HEK293T (cell line): ENCODE measurements around the gene COL4A6.

Experiments
- CTCF ChIA-PET: fragments of 350-600 bp; formaldehyde crosslinking; extraction: SDS; loops from one replicate; lab custom pipeline; 2021; ENCODE audit warnings: antibody characterized with exemption, inconsistent platforms; lab: Yijun Ruan, JAX
- POLR2A ChIA-PET: fragments of 350-600 bp; formaldehyde crosslinking; extraction: SDS; loops from one replicate; lab custom pipeline; 2020; ENCODE audit warnings: antibody characterized with exemption, inconsistent platforms; lab: Yijun Ruan, JAX
- DNase-seq: peaks from one replicate; pipeline ENCODE4 v3.0.0; 2012; ENCODE audit warnings: mixed read lengths; ENCODE audit errors: extremely low spot score
- ARNT ChIP-seq: fragments of 450-650 bp; IDR thresholded peaks from 2 replicates; pipeline ENCODE4 v1.6.1; 2017; ENCODE audit warnings: mild to moderate bottlenecking
- BHLHE40 ChIP-seq: fragments of 450-650 bp; IDR thresholded peaks from 2 replicates; pipeline ENCODE4 v1.6.1; 2016; ENCODE audit warnings: mild to moderate bottlenecking, moderate library complexity, borderline replicate concordance
- CTBP1 ChIP-seq: fragments of 450-650 bp; IDR thresholded peaks from 2 replicates; pipeline ENCODE4 v1.6.1; 2016; ENCODE audit warnings: borderline replicate concordance
- ELF4 ChIP-seq: fragments of 450-650 bp; IDR thresholded peaks from 2 replicates; pipeline ENCODE4 v1.6.1; 2017; ENCODE audit warnings: antibody characterized with exemption
- FOXA1 ChIP-seq: fragments of 450-650 bp; IDR thresholded peaks from 2 replicates; pipeline ENCODE4 v1.6.1; 2016; ENCODE audit warnings: mild to moderate bottlenecking
- FOXK2 ChIP-seq: fragments of 450-650 bp; IDR thresholded peaks from 2 replicates; pipeline ENCODE4 v1.6.1; 2016; ENCODE audit warnings: mild to moderate bottlenecking
- FOXM1 ChIP-seq: fragments of 450-650 bp; IDR thresholded peaks from 2 replicates; pipeline ENCODE4 v1.6.1; 2017; ENCODE audit warnings: mild to moderate bottlenecking, borderline replicate concordance
- HDGF ChIP-seq: fragments of 450-650 bp; IDR thresholded peaks from 2 replicates; pipeline ENCODE4 v1.6.1; 2017; ENCODE audit warnings: antibody characterized with exemption, borderline replicate concordance
- L3MBTL2 ChIP-seq: fragments of 450-650 bp; conservative IDR thresholded peaks from 2 replicates; pipeline ENCODE4 v1.6.1; 2016; ENCODE audit warnings: mild to moderate bottlenecking
- LEF1 ChIP-seq: fragments of 450-650 bp; IDR thresholded peaks from 2 replicates; pipeline ENCODE4 v1.6.1; 2017; ENCODE audit warnings: mild to moderate bottlenecking, borderline replicate concordance
- NFRKB ChIP-seq: fragments of 450-650 bp; IDR thresholded peaks from 2 replicates; pipeline ENCODE4 v1.6.1; 2016; ENCODE audit warnings: mild to moderate bottlenecking, moderate library complexity
- SP1 ChIP-seq: fragments of 450-650 bp; IDR thresholded peaks from 2 replicates; pipeline ENCODE4 v1.6.1; 2017
- SUZ12 ChIP-seq: fragments of 450-650 bp; IDR thresholded peaks from 2 replicates; pipeline ENCODE4 v1.6.1; 2016; ENCODE audit warnings: mild to moderate bottlenecking
- TARDBP ChIP-seq: fragments of 450-650 bp; IDR thresholded peaks from 2 replicates; pipeline ENCODE4 v1.6.1; 2016
- ZNF384 ChIP-seq: fragments of 450-650 bp; IDR thresholded peaks from 2 replicates; pipeline ENCODE4 v1.6.1; 2016
- TF ChIP-seq, protein P1 (sequence below): fragments of 450-650 bp; IDR thresholded peaks from 2 replicates; pipeline ENCODE4 v1.6.1; 2016

The COL4A6 gene

DNA sequence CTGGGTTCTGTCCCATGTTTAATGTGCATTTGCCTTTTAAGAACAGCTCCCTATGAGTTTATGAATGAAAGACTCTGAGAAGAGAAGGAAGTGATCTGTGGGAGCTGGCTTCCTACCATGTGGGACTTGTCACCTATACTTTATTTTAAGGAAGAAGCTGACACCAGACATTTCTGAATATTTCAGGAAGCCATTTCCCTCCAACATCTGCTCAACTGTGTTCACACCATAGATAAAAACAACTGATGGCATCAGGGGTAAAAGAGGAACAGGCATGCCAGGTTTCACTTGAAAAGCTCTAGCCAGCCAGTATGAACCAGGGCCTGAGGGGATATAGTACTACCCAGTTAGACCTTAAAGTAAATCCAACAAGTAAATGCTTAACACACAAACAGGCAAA is 116.0 kb downstream of the COL4A6 start:
- TF ChIP-seq L3MBTL2 (no peak), ARNT (no peak), FOXA1 (no peak), ELF4 (no peak), SP1 (no peak), NFRKB (no peak), TARDBP (no peak), FOXM1 (no peak), BHLHE40 (no peak), SUZ12 (no peak), FOXK2 (no peak), ZNF384 (no peak), HDGF (no peak), LEF1 (no peak), CTBP1 (no peak)
- TF ChIP-seq, protein P1, sequence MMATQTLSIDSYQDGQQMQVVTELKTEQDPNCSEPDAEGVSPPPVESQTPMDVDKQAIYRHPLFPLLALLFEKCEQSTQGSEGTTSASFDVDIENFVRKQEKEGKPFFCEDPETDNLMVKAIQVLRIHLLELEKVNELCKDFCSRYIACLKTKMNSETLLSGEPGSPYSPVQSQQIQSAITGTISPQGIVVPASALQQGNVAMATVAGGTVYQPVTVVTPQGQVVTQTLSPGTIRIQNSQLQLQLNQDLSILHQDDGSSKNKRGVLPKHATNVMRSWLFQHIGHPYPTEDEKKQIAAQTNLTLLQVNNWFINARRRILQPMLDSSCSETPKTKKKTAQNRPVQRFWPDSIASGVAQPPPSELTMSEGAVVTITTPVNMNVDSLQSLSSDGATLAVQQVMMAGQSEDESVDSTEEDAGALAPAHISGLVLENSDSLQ = no peak
- no peak for DNase-seq
- ChIA-PET POLR2A (interaction anchor here (0.6 kb wide), 1 partner anchor 73 kb away, joined by 3 read pairs; no protein-coding TSS in a partner anchor), CTCF (interaction anchor here (0.8 kb wide), 1 partner anchor 157 kb away, joined by 3 read pairs; no protein-coding TSS in a partner anchor)

DNA sequence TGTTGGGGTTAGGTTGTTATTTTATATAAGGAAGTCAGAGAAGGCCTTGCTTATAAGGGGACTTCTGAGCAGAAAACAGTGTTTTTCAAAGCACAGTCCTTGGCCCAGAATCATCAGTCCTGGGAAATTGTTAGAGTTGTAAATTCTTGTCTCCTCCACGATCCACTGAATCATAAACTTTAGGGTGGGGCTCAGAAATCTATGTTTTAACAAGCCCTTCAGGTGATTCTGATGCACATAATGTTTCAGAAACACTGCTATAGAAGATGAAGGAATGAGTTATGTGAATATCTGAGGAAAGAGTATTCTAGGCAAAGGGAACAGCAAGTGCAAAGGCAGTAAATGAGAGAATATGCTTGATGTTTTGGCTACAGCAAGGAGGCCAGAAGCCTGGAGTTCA is 121.8 kb downstream of the COL4A6 start:
- CTCF ChIA-PET = interaction anchor here (0.6 kb wide), 1 partner anchor 1068 kb away, joined by 3 read pairs; no protein-coding TSS in a partner anchor
- no peak for DNase-seq
- TF ChIP-seq L3MBTL2 = no peak
- TF ChIP-seq TARDBP = no peak
- no peak for TF ChIP-seq CTBP1
- no peak for TF ChIP-seq ELF4
- no peak for TF ChIP-seq SUZ12
- TF ChIP-seq ARNT = no peak
- TF ChIP-seq ZNF384 = no peak
- TF ChIP-seq HDGF = no peak
- no peak for TF ChIP-seq FOXA1
- no peak for TF ChIP-seq FOXM1
- no peak for TF ChIP-seq SP1
- POLR2A ChIA-PET = no interaction called here

DNA sequence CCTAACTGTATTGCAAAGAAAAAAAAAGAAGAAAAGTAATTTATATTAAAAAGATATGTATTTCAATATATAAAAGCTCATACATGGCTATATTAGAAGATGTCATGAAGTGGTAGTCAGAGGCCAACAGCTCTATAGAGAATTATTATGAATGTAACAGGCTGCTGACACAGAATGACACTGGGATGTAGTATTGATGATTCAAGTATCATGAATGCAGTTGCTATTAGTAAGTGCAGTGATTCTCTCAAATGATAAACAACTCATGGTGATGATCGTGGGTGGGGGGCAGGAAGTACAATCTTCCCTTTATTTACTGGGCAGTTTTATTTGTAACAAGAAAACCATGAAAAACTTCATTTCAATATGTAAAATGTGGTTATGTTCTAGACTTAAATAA is 124.6 kb downstream of the COL4A6 start:
- POLR2A ChIA-PET = no interaction called here
- DNase-seq = no peak
- TF ChIP-seq, protein P1 = no peak
- TF ChIP-seq SUZ12 (no peak), LEF1 (no peak), ELF4 (no peak), ARNT (no peak), L3MBTL2 (no peak), HDGF (no peak), FOXM1 (no peak), FOXA1 (no peak), FOXK2 (no peak), BHLHE40 (no peak), ZNF384 (no peak)
- CTCF ChIA-PET = no interaction called here

DNA sequence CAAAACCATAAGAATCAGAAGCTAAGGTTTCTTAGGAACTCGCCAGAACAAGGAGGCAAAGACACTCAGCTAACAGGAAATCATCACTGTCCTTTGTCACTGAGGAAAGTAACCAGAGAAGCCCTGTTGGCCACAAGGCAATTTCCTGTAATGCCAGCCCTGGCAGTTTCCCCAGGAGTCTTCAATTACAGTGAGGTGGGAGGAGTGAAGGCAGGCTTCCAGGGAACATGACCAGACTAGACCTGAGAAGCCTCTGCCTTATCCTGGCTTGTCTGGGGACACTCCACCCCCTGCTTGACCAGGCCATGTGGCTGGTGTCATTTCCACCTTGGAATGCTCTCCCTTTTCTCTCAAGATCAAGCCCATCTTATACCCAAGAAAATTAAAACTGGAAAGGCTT is 125.3 kb downstream of the COL4A6 start:
- DNase-seq = peak; percentile 31
- POLR2A ChIA-PET = no interaction called here
- CTCF ChIA-PET = no interaction called here
- TF ChIP-seq CTBP1 (no peak), HDGF (no peak), L3MBTL2 (no peak)

DNA sequence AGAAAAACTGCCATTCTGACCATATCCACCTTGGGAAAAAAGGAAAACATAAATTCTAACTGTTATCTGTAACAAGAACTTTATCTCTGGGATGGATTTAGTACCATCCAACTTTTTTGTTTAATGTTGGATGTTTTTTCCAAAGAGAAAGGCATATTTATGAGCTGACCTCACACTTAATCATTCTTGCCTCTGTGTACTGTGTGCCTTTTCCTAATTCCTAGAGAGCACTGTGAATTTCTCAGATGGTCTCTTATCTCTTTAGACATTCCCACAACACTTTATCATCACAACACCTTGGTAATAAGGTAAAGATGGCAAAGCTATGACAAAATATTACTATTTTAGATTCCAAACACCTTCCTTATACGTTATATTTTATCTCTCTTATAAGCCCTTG is 126.2 kb downstream of the COL4A6 start:
- ChIA-PET POLR2A (interaction anchor here (1.3 kb wide), 1 partner anchor 128 kb away, joined by 3 read pairs; the partner anchor contains the start of gene COL4A5), CTCF (interaction anchor here (0.6 kb wide), 1 partner anchor 413 kb away, joined by 3 read pairs; no protein-coding TSS in a partner anchor)
- TF ChIP-seq LEF1 (no peak), TARDBP (no peak), HDGF (no peak), SUZ12 (no peak), ELF4 (no peak), FOXM1 (no peak), ZNF384 (no peak), NFRKB (no peak), FOXK2 (no peak), SP1 (no peak), BHLHE40 (no peak), FOXA1 (no peak), ARNT (no peak), CTBP1 (no peak), L3MBTL2 (no peak)
- TF ChIP-seq, protein P1 = no peak
- DNase-seq = no peak

DNA sequence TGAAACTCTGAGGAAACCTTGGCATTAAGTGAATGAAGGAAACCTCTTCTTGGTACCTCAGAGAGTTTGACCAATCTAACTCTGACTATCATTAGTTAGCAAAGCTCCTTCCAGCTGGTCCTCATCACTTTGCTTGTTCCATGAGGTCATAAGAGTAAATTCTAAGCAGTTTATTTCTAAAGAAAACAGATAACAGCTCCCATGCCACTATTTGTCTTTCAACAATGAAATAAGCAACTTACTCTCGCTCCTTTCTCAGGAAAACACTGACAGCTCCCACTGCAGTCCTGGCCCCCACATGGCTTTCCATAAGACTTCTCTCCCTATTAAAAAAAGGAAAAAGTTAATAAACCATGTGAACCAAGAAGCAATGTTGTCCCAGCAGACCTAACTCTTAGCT is 127.7 kb downstream of the COL4A6 start:
- DNase-seq = no peak
- TF ChIP-seq SUZ12 = no peak
- TF ChIP-seq FOXA1 = no peak
- no peak for TF ChIP-seq NFRKB
- TF ChIP-seq, protein P1 = no peak
- TF ChIP-seq L3MBTL2 = no peak
- no peak for TF ChIP-seq ARNT
- TF ChIP-seq LEF1 = no peak
- TF ChIP-seq FOXK2 = no peak
- no peak for TF ChIP-seq CTBP1
- TF ChIP-seq TARDBP = no peak
- no peak for TF ChIP-seq ZNF384
- no peak for TF ChIP-seq HDGF
- no peak for TF ChIP-seq BHLHE40
- TF ChIP-seq ELF4 = no peak
- TF ChIP-seq FOXM1 = no peak
- TF ChIP-seq SP1 = no peak
- CTCF ChIA-PET = interaction anchor here (1.1 kb wide), 1 partner anchor 87 kb away, joined by 5 read pairs; no protein-coding TSS in a partner anchor
- POLR2A ChIA-PET = no interaction called here
